ENCODE results near the gene PDGFC.
"Not testable (repeated sequence)": the region's sequence is repeated elsewhere in the genome, so short reads cannot be mapped to it uniquely, and the experiment has no call there.

PDGFC gene

GRCh38 chr4:156934259-156934635 lies 37.4 kb downstream of the PDGFC start:
- DNase-seq (ENCODE audit: low spot score) = no peak
- Histone ChIP-seq H3K4me3 (no peak overlapping the region), H3K27ac (no peak overlapping the region)
- TF ChIP-seq, protein P1, sequence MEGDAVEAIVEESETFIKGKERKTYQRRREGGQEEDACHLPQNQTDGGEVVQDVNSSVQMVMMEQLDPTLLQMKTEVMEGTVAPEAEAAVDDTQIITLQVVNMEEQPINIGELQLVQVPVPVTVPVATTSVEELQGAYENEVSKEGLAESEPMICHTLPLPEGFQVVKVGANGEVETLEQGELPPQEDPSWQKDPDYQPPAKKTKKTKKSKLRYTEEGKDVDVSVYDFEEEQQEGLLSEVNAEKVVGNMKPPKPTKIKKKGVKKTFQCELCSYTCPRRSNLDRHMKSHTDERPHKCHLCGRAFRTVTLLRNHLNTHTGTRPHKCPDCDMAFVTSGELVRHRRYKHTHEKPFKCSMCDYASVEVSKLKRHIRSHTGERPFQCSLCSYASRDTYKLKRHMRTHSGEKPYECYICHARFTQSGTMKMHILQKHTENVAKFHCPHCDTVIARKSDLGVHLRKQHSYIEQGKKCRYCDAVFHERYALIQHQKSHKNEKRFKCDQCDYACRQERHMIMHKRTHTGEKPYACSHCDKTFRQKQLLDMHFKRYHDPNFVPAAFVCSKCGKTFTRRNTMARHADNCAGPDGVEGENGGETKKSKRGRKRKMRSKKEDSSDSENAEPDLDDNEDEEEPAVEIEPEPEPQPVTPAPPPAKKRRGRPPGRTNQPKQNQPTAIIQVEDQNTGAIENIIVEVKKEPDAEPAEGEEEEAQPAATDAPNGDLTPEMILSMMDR (IDR thresholded peaks at IDR 0.05) = no peak

GRCh38 chr4:156933633-156934258 lies 37.9 kb downstream of the PDGFC start:
- Histone ChIP-seq H3K4me3 (no peak overlapping the region), H3K27ac (no peak overlapping the region)
- TF ChIP-seq, protein P1 (IDR thresholded peaks at IDR 0.05) = no peak
- no peak for DNase-seq (ENCODE audit: low spot score)

DNA sequence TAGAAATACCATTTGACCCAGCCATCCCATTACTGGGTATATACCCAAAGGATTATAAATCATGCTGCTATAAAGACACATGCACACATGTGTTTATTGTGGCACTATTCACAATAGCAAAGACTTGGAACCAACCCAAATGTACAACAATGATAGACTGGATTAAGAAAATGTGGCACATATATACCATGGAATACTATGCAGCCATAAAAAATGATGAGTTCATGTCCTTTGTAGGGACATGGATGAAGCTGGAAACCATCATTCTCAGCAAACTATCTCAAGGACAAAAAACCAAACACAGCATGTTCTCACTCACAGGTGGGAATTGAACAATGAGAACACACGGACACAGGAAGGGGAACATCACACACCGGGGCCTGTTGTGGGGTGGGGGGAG lies 39.2 kb downstream of the PDGFC start:
- not testable (repeated sequence) for DNase-seq (ENCODE audit: low spot score); H3K4me3 ChIP-seq; H3K27ac ChIP-seq

DNA sequence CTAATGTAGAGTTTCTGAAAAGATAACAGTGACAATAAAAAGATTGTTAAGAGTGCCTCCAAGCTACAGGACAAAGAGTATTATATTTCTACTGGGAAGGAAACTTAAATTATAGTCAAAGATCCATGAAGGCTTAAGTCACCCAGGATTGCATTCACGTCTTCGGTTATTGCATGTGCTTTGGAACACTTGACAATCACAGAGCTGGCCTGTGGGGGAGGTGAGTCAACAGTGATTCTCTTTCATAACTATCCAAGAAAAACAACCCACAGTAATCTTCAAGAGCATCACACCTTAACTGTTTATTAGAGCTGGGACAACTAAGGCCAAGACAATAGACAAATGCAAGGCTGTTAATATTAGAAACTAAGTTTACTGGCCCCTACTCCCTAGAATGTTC lies 40.3 kb downstream of the PDGFC start:
- TF ChIP-seq, protein P1 (IDR thresholded peaks at IDR 0.05) = no peak
- H3K4me3 ChIP-seq = no peak overlapping the region
- DNase-seq (ENCODE audit: low spot score) = no peak
- H3K27ac ChIP-seq = no peak overlapping the region

DNA sequence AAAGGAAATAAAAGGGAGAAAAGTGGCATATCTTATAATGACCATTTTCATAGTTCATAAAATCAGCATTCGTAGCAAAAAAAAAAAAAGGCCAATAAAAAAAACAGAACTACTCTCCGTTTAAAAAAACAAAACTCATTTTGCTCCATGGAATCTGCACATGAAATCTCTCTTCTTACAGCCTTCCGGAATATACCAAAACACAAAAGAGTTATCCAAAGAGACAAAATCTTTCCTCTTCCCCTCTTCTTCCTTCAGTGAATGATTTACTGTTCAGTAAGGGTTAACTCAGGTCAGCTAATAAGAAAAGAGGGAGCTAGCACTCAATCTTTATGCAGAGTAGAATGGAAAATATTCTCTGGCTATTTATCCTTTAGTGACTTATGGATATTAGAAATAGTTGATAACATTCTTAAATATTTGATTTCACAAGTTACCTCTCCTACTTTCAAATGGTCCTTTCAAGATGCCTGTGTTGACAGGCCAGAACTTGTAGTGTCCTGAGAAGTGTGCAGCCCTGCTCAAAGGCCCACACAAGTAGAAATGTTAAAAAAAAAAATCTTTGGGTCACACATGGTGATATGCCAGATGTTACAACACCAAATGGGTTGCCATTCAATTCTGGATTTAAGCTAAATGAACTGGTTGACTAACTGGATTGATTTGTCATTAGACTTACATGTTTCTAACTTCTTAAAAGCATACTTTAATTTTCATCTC lies 42.1 kb downstream of the PDGFC start:
- TF ChIP-seq, protein P1 (IDR thresholded peaks at IDR 0.05) = no peak
- no peak overlapping the region for H3K4me3 ChIP-seq
- H3K27ac ChIP-seq = no peak overlapping the region
- no peak for DNase-seq (ENCODE audit: low spot score)

DNA sequence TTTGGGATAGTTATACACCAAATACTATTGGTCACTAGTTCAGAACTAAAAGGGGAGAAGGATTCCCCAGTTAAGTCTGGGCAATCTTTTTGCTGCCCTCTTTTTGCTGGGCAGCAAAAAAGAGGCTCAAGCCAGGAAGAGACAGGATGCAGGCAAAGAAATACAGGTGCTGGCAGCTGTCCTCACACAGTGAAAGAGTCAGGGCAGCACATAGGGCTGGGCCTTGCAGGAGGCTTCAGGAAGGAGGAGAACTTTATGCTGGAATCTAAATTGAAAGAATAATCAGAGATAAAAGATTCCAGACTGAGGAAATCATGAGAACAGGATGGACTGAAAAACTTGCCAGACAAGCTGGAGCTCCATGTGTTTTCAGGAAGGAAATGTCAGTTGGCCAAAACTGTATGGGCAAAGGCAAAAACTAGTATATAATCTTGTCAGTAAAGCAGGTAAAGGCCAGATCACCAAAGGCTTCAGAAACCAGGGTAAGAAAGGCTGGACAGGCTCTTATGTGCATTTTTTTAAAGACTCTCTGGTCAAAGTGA lies 46.8 kb downstream of the PDGFC start:
- Histone ChIP-seq H3K27ac (no peak overlapping the region), H3K4me3 (no peak overlapping the region)
- DNase-seq (ENCODE audit: low spot score) = no peak
- TF ChIP-seq, protein P1 (IDR thresholded peaks at IDR 0.05) = no peak

GRCh38 chr4:156923525-156923924 lies 48.1 kb downstream of the PDGFC start:
- TF ChIP-seq, protein P1 (IDR thresholded peaks at IDR 0.05) = no peak
- DNase-seq (ENCODE audit: low spot score) = no peak
- H3K27ac ChIP-seq = no peak overlapping the region

More at GRCh38 chr4:156923525-156923924, 48.1 kb downstream of the PDGFC start:
- H3K4me3 ChIP-seq = no peak overlapping the region
